HG03460 (cell line): ENCODE data around the gene AMPD3.

Experiments used
- ATAC-seq: cut with Tn5 transposase; IDR thresholded peaks from one replicate; pipeline ENCODE4 v1.9.1; 2021; ENCODE audit not compliant: unreplicated experiment

The AMPD3 gene

DNA sequence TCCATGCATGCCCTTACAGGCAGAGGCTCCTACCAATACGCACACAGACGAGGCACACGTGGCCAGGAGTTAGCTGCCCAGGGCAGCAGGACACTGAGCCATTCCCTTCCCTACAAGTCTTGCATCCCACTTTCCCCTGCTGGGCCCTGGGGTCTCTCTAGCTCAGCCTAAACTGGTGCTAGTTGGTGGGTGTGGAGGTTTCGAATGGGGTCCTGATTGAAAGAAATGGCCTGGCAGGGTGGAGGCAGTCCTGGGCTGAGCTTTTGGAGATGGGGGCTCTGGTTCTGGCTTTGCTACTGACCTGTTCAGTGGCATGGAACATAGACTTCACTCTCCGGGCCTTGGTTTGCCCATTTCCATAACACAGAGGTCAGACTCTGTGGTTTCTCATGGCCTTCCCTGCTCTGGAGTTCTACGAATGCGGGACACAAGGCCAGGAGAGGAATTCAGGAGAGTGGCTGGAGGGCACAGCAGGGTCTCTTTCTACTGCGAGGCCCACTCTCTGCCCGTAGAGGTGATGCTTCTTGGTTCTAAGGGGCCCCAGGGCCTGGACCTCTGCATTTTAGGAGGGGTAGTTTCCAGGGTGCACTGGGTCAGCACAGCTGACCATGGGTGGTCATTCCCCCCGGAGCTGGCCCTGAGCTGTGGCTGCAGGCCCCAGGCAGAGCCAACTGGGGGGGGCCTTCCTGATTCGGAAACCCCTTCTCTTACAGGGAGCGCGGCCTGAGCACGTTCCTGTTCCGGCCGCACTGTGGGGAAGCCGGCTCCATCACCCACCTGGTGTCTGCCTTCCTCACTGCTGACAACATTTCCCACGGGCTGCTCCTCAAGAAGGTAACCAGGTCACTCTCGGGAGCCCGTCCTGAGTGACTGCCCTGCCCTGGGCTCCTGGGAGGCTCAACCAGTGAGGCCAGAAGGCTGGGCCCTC is 46.0 kb downstream of the AMPD3 start:
- no peak for ATAC-seq

GRCh38 chr11:10502065-10502680 is 47.1 kb downstream of the AMPD3 start:
- no peak for ATAC-seq

DNA sequence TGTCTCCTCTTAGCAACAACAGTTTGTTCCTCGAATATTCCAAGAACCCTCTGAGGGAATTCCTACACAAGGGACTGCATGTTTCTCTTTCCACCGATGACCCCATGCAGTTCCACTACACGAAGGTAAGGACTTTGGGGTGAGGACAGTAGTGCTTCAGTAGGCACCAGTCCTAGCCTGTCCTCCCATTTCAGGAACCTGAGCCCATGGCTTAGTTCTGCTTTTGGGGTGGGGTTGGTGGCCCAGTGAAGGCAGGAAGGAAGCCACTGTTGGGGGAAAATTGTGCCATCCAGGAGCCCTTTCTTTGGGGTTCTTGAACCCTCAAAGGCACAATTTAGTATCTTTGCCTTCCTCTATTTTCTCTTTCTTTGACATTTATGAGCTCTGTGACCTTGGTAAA is 47.7 kb downstream of the AMPD3 start:
- ATAC-seq: no peak

GRCh38 chr11:10503221-10503620 is 48.2 kb downstream of the AMPD3 start:
- no peak for ATAC-seq

- no peak for ATAC-seq
Observed at GRCh38 chr11:10503777-10504480, 48.9 kb downstream of the AMPD3 start.

DNA sequence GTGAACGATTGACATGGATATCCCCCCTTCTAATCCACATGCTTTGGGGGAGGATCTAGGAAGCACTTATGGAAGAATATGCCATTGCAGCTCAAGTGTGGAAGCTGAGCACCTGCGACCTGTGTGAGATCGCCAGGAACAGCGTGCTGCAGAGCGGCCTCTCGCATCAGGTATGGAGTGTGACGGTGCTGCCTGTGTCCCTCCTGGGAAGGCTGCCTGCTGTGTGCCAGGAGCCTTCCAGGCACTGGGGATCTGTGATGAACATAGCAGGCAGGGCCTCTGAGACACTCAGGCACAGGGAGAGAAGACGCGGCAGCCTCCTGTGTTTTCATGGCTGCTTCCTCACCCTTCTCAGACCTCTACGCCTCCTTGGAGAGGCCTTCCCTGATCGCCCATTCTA is 49.4 kb downstream of the AMPD3 start:
- ATAC-seq: no peak

GRCh38 chr11:10505278-10506007 is 50.4 kb downstream of the AMPD3 start:
- no peak for ATAC-seq

- ATAC-seq: no peak
Observed at GRCh38 chr11:10506008-10506370, 50.9 kb downstream of the AMPD3 start.

DNA sequence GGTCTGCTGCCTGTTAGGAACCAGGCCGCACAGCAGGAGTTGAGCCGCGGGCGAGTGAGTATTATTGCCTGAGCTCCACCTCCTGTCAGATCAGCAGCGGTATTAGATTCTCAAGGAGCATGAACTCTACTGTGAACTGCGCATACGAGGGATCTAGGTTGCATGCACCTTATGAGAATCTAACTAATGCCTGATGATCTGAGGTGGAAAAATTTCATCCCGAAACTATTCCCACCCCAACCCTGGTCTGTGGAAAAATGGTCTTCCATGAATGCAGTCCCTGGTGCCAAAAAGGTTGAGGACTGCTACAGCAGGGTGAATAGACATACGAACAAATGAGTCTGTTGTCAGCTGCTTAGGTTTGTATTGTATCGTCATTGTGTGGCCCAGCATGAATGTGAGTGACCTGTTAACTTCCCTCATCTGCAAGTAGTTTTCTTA is 56.1 kb downstream of the AMPD3 start:
- ATAC-seq: no peak

DNA sequence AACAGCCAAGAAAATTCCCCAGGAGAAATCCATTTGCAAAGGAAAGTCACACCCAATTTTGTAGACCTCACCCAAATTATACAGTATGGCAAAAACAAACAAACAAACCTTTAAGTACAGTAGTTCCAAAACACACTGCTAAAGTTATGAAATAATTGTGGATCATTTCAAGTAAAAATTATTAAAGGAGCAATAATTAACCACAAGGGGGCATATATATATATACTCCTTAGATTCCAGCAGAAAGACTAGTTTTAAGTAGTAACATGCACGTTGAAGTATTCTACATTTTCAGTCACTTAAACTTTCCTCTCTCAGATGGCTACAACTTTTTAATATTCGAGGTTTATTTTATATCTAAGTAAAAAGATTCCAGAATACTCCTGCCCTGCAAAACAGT is 59.1 kb downstream of the AMPD3 start:
- ATAC-seq: no peak

DNA sequence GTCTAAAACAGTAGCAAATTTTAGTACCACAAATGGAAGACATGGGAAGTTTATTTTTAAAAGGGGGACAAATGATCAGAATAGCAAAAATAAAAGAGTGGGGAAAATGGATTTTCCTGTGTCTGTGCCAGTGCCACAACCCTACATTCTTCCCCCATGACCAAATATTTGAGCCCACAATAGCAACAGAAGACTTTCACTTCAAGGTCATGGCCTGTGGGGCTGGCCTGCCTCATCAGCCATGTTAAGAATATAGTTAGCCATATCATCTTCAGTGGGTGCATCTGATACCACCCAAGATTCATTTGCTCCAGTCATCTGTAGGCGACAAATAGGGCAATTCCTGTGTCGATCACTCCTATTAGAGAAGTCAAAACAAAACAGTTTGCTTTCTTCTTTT is 59.6 kb downstream of the AMPD3 start:
- no peak for ATAC-seq

DNA sequence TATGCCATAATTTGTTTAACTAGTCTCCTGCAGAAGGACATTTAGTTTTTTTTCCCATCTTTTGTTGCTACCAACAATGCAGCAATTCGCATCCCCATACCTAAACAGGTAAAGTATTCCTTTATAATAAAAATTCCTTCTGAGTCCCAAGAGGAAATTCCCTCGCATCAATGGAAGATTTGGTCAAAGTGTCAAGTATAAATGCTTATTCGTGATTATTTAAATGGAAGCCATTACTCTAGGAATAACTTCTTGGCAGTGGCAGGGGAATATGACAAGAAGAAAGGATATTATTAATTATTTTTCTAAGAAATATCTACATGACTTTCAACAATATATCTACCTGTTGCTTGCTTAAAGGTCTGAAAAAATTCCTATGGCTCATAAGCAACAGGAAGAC is 60.4 kb downstream of the AMPD3 start:
- ATAC-seq: no peak

DNA sequence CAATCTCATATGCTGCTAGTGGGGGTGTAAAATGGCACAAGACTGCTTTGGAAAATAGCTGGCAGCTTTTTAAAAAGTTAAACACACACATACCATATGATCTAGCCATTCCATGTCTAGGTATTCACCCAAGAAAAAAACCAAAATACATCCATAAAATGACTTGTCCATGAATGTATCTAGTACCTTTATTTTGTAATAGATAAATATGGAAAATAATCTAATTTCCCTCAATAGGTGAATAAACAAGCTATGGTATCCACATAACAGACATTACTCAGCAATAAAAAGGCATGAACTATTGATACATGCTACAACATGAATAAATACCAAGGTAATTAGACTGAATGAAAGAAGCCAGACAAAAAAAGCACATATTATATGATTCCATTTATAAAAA is 63.1 kb downstream of the AMPD3 start:
- no peak for ATAC-seq

DNA sequence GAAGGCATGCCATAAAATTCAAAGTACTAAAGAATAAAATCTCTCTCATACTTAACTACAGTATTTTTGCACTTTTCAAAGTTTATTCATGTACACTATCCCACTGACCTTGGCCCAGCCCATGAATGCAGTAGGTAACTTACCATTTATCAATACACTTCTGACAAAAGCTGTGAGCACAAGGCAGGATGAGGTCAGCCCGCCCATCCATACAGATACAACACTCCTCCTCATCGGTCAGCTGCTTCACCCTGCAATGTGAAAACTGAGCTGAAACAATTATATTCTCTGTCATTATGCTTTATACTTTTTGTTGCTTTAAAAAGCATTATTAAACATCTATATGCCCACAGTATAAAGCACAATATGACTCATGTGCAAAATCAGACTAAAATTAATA is 63.8 kb downstream of the AMPD3 start:
- no peak for ATAC-seq

- no peak for ATAC-seq
Observed at GRCh38 chr11:10519630-10520029, 64.6 kb downstream of the AMPD3 start.

DNA sequence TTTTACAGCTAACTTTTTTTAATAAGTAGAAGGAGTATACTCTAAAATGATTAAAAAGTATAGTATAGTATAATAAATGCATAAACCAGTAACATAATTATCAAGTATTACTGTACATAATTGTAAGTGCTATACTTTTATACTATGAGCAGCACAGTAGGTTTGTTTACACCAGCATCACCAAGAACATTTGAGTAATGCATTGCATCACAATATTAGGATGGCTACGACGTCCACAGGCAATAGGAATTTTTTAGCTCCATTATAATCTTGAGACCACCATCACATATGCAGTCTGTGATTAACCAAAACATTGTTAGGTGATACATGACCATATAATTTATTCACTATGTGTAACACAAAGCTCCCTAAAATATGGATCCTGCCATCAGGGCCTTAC is 65.5 kb downstream of the AMPD3 start:
- ATAC-seq: no peak

DNA sequence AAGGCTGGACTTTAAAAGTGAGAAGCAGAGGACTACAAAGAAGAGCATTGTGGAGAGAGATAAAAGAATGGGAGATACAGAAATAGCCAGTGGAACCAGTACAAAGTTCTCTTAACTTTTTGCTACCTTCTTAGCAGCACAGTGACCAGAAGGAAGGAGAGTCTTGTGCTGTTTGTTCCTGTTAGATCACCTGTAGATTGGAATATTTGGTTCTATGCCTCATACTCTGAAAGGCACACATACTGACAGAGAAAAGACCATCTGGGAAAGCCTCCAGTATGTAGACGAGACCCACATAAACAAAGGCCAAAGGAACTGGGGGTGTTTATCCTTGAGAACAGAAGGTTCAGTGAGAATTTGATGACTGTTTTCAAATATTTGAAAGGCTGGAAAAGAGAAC is 67.2 kb downstream of the AMPD3 start:
- ATAC-seq: no peak

GRCh38 chr11:10522921-10523320 is 67.9 kb downstream of the AMPD3 start:
- ATAC-seq: no peak

DNA sequence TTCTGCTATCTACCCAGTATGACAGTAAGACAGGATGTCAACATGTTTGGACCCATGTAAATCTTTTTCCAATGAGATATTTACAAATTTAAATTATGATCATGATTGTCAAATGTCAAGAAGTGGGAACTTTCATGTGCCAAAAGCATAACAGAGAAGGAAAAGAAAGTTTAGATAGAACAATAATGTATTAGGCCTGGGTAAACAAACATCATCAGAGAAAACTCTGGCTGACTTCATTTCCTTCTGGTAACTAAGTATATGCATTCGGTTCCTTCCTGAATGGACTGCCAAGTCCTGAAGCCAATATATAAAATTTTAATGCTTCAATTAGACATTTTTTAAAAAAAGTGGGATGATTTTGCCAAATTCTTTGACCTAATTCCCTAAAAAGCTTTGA is 69.4 kb downstream of the AMPD3 start:
- ATAC-seq: no peak

GRCh38 chr11:10526974-10527918 is 72.2 kb downstream of the AMPD3 start:
- no peak for ATAC-seq
